Mononuclear cell (primary cell): Measurements from ENCODE around the gene STT3A. TPM values are rescaled to one million over a fixed set of nuclear protein-coding genes. Genes with fewer than 3 reads are reported as not detected.

Source experiments
- H3K27me3 ChIP-seq: 2 replicates; pipeline ENCODE4 v1.6.0; 2011; ENCODE audit warnings: low read length, control low read depth; ENCODE audit not compliant: insufficient read depth
- H3K4me1 ChIP-seq: 2 replicates; pipeline ENCODE4 v1.5.1; 2011; ENCODE audit warnings: mild to moderate bottlenecking, low read length, control low read depth; ENCODE audit not compliant: insufficient read depth
- H3K4me3 ChIP-seq: 2 replicates; pipeline ENCODE4 v1.5.1; 2011; ENCODE audit warnings: mild to moderate bottlenecking, low read length, moderate library complexity
- H3K9me3 ChIP-seq: 2 replicates; pipeline ENCODE4 v1.5.1; 2011; ENCODE audit warnings: low read depth, mild to moderate bottlenecking, control low read depth, low read length
- total RNA-seq: library from RNA; depleted of rRNA; stranded (reverse); fragments of >200 nt; gene quantifications from one replicate; pipeline ENCODE4 v1.2.3, GENCODE V29; 2012

The STT3A gene
- total RNA-seq, 1 donor = 28.2 TPM

DNA sequence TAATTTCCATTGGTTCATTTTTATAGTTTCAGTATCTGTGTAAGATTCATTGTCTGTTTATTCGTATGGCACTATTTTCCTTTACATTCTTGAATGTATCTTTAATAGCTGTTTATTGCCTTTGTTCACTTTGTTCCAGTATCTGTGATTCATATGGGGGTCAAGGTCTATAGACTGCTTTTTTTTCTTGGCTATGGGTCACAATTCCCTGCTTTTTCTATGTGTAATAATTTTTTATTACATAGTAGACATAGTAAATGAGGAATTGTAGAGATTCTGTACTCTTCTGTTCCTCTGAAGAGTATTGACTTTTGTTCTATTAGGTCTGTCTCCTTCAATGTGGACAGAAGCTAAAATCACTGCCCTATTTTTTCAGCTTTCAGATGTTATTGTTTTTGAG lies 77.5 kb downstream of the STT3A start:
- no peaks in the 10 kb centered on the region for H3K4me1 ChIP-seq
- no peak overlapping the region for H3K4me3 ChIP-seq
- no peaks in the 10 kb centered on the region for H3K27me3 ChIP-seq
- peaks cover 6% of the 10 kb centered on the region for H3K9me3 ChIP-seq

DNA sequence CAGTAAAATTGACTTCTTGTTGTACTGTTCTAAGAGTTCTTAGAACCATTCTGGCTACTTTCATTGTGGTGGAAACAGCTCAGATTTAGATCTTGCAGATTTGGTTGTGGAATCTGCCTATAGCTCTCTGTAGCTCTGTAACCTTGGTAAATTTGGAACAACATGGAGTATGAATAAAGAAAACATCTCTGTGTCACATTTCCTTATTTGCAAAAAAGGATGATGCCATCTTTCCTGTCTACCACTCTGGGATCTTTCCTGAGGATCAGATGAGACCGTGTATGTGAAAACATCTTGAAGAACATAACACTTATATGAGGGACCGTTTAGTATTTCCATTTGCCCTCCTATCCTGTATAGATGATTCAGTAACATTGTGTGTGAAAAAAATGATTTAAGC lies 78.9 kb downstream of the STT3A start:
- Histone ChIP-seq H3K4me3 (no peak overlapping the region), H3K9me3 (peaks cover 1% of the 10 kb centered on the region), H3K4me1 (no peaks in the 10 kb centered on the region), H3K27me3 (no peaks in the 10 kb centered on the region)

Other genes with a start within 250 kb of the STT3A start
- 3.7 TPM for gene FEZ1, start 96.6 kb upstream of the STT3A start, total RNA-seq
- gene EI24, start 23.4 kb upstream of the STT3A start, total RNA-seq = 28.7 TPM
- gene CHEK1, start 32.3 kb downstream of the STT3A start, total RNA-seq = 7.3 TPM
- not detected for gene ACRV1, start 88.0 kb downstream of the STT3A start, total RNA-seq
- gene PATE1, start 153.4 kb downstream of the STT3A start, total RNA-seq = not detected
- gene PATE2, start 186.0 kb downstream of the STT3A start, total RNA-seq = not detected
- gene PATE3, start 195.3 kb downstream of the STT3A start, total RNA-seq = not detected
- not detected for gene PATE4, start 240.5 kb downstream of the STT3A start, total RNA-seq